ENCODE data around the gene LCOR. TPM values are rescaled to one million over a fixed set of nuclear protein-coding genes. Genes with fewer than 3 reads are reported as not detected.
A peak's percentile ranks its signal among the peaks of the same experiment; 100 is the strongest.

The LCOR gene
- total and polyA plus RNA-seq, 9 of the 15 experiments (the other 6 are each of a cell fraction or from before 2014, with no cell fraction given), result 3.6 to 25.2 (median 14.4) TPM

DNA sequence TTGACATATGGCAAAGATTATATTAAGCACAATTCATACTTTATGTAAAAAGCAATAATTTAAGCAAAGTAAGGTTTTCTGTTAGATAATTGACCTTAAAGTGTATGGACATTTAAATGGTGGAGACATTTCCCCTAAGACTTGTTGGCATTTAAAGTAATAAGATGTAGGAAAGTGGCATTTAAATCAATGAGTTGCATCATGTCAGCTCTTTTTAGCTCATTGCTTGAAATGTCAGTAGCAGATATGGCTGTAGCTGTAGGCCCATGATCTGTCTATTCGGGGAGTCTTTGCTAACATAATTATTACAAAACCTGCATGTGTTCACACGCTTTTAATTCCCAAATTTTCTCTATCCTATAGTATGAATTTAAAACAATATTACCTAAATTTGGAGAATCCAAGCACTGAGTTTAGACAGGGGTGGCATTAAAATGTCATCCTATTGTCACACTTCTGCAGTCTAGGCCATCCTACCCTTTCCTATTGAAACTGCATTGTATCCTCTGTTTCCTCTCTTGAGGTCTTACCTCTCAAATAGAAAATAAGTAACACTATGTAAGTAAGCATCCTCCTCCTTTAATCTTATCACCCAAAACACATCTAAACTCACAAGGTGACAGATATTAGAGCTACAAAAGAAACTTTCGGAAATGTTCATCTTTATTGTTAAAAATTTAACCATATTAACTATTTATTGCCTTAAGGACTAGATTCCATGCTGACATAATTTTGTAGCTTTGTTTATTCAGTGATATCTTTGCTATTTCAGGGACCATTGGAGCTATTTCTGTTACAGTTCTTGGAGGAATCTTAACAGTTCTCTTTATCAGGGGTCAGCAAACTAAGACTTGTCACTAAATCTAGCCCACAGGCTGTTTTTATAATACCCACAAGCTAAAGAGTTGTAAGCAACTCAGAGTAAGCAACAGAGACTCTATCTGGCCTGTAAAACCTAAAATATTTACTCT, 91.2 kb downstream of the LCOR start:
- Histone ChIP-seq H3K27me3 (ENCODE audit: control insufficient read depth in 2 of 2, insufficient read depth in 2 of 2, low read length in 2 of 2) (no peaks in the 10 kb centered on the region), H3K4me1 (replicated peaks in 1 of 2; ENCODE audit: control insufficient read depth in 2 of 2, insufficient read depth in 2 of 2, low read length in 2 of 2) (peaks cover 0 to 3% of the 10 kb centered on the region in 2 experiments; a peak in 2 of 5 replicates), H3K9me1 (ENCODE audit: control insufficient read depth, insufficient read depth, low read length) (no peaks in the 10 kb centered on the region), H3K27ac (ENCODE audit: extremely low read depth, low read depth, low read length) (no peak overlapping the region), H3K36me3 (ENCODE audit: control insufficient read depth, insufficient read depth, low read length) (peaks cover 6% of the 10 kb centered on the region; the same call in 2 of the 3 replicates), H3K9ac (ENCODE audit: insufficient read depth in 1 of 2, low read depth in 2 of 2, low read length in 2 of 2) (no peak overlapping the region), H3K4me3 (no peak overlapping the region), H4K20me1 (replicated peaks; ENCODE audit: control insufficient read depth, insufficient read depth, low read length) (no peaks in the 10 kb centered on the region), H3K9me3 (replicated peaks; ENCODE audit: control insufficient read depth, insufficient read depth, low read depth, low read length) (no peaks in the 10 kb centered on the region), H3K79me2 (ENCODE audit: control insufficient read depth, insufficient read depth, low read length) (peaks cover 55% of the 10 kb centered on the region), H2AFZ (ENCODE audit: low read depth, low read length) (no peak overlapping the region), H3K4me2 (ENCODE audit: insufficient read depth, low read length) (no peak overlapping the region)
- WGBS (ENCODE audit: insufficient coverage, low coverage, missing lambda C conversion rate), result 61% methylated on average over 3 of the region's 3 CpGs
- intact Hi-C loops (cut with micrococcal nuclease) (no loop called here), in situ Hi-C loops (cut with MboI) (no loop called here)
- BruUV-seq (replicated peaks), result no TSS peak
- ATAC-seq (no peak), DNase-seq (ENCODE audit: extremely low read depth in 1 of 4, low spot score in 3 of 4) (peak in 1 of 4 experiments; percentile 3), FAIRE-seq (no peak)
- POLR2A ChIA-PET, result interaction anchor here (0.8 kb wide), 1 partner anchor 19 kb away, joined by 3 read pairs; no protein-coding TSS in a partner anchor
- TF ChIP-seq, protein P1, sequence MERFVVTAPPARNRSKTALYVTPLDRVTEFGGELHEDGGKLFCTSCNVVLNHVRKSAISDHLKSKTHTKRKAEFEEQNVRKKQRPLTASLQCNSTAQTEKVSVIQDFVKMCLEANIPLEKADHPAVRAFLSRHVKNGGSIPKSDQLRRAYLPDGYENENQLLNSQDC (CRISPR knock-in tag; IDR thresholded peaks at IDR 0.05), result no peak
- TF ChIP-seq CBFA2T3 (IDR thresholded peaks at IDR 0.05), result peak; percentile 34; the same call in 1 of the 2 replicates
- no peak for TF ChIP-seq KLF13 (tag; IDR thresholded peaks at IDR 0.05; ENCODE audit: borderline replicate concordance, low read depth)
- no peak for TF ChIP-seq ZFP30 (CRISPR knock-in tag; IDR thresholded peaks at IDR 0.05; ENCODE audit: borderline replicate concordance)
- no peak for TF ChIP-seq BRD9 (IDR thresholded peaks at IDR 0.05; ENCODE audit: low read depth, partially characterized antibody)
- no peak for TF ChIP-seq ZNF165 (CRISPR knock-in tag; IDR thresholded peaks at IDR 0.05; ENCODE audit: borderline replicate concordance)
- no peak for TF ChIP-seq PTTG1 (tag; IDR thresholded peaks at IDR 0.05; ENCODE audit: low read depth)
- TF ChIP-seq, protein P2, sequence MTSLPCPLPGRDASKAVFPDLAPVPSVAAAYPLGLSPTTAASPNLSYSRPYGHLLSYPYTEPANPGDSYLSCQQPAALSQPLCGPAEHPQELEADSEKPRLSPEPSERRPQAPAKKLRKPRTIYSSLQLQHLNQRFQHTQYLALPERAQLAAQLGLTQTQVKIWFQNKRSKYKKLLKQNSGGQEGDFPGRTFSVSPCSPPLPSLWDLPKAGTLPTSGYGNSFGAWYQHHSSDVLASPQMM (CRISPR knock-in tag; IDR thresholded peaks at IDR 0.05), result no peak
- TF ChIP-seq ZNF3 (CRISPR knock-in tag; IDR thresholded peaks at IDR 0.05), result no peak
- peak; percentile 60; the same call in 1 of the 2 replicates for TF ChIP-seq MEF2A (IDR thresholded peaks at IDR 0.05; ENCODE audit: control insufficient read depth, low read depth, low read length)
- TF ChIP-seq, protein P3, sequence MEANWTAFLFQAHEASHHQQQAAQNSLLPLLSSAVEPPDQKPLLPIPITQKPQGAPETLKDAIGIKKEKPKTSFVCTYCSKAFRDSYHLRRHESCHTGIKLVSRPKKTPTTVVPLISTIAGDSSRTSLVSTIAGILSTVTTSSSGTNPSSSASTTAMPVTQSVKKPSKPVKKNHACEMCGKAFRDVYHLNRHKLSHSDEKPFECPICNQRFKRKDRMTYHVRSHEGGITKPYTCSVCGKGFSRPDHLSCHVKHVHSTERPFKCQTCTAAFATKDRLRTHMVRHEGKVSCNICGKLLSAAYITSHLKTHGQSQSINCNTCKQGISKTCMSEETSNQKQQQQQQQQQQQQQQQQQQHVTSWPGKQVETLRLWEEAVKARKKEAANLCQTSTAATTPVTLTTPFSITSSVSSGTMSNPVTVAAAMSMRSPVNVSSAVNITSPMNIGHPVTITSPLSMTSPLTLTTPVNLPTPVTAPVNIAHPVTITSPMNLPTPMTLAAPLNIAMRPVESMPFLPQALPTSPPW (CRISPR knock-in tag; IDR thresholded peaks at IDR 0.05), result no peak
- peak in 1 of 2 experiments; percentile 50; a peak in 2 of 4 replicates for TF ChIP-seq FOXA3 (CRISPR knock-in tag; conservative IDR thresholded peaks at IDR 0.05 in 1 of 2, IDR thresholded peaks at IDR 0.05 in 1 of 2)
- peak; percentile 38; the same call in 1 of the 2 replicates for TF ChIP-seq TCF3 (CRISPR knock-in tag; IDR thresholded peaks at IDR 0.05)
- TF ChIP-seq NR1H2 (CRISPR knock-in tag; IDR thresholded peaks at IDR 0.05), result no peak
- TF ChIP-seq ZNF77 (CRISPR knock-in tag; IDR thresholded peaks at IDR 0.05), result no peak
- CTCF ChIA-PET (ENCODE audit: low intra/inter-chr PET ratio), result no interaction called here
